Activated naive CD4-positive, alpha-beta T cell treated with anti-CD3 and anti-CD28 coated beads, Interleukin-2, amount 50 U/mL, for 16 hours (primary cell): ENCODE data around the gene C15orf40.
A peak's percentile ranks its signal among the peaks of the same experiment; 100 is the strongest.
"Not testable (repeated sequence)": the region's sequence is repeated elsewhere in the genome, so short reads cannot be mapped to it uniquely, and the experiment has no call there.

ENCODE experiments used
- DNase-seq: peaks from one replicate; pipeline ENCODE4 v3.0.0-alpha.2; 2020

C15orf40 gene

GRCh38 chr15:83011271-83012075 lies at the start of gene C15orf40:
TSS of gene C15orf40 (minus strand) at chr15:83011639. CDS start at chr15:83011607, 32 bp downstream.
- peak; percentile 78 for DNase-seq

DNA sequence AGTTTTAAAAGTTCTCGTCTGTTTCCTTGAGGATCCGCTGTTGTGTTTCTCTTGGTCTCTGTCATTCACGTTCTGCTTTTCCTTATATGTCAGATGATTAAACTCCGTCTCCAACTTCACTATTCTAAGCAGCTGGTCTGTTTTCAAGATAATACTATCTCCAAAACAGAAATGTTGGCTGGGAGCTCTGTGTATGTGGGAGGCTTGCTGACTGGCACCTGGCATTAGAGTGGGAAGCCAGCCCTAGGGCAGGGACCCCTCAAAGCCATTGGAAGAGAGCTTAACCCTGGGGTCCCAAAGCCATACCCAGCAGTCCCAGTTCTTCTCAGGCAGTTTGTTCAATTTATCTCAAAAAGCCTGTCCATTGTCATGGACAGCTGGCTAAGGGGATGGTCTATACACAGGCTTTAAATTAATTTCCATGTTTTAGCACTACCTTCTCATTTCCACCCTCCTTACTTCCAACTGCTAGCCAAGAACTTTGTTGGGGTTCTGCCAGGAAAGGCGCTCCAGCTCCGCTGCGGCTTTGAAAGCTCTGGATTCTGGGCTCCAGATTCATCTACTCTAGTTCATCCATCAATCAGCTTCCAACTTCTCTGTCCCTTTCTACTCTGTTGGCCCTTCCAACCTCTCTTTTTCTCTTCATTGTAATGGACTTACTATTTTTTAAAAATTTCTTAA lies 46.4 kb upstream of the C15orf40 start:
- DNase-seq, result no peak

DNA sequence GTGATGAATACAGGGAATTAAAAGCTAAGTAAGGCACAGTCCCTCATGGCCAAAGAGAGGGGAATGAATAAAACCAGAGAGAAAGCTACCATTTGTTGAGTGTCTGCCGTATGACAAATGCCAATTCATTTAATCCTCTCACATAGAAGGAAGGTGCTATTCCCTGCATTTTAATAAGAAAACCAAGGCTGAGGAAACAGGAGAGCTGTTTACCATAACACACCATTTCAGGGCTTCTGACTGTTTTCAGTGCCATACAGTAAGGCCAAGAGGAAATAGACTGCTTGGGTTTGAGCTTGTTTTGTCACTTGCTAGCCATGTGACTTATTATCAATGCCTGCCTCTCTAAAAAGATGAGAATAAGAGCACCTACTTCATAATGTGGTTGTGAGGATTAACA lies 45.6 kb upstream of the C15orf40 start:
- no peak for DNase-seq

- DNase-seq, result no peak
These were observed 41.7 kb upstream of the C15orf40 start for GRCh38 chr15:83053151-83053550.

DNA sequence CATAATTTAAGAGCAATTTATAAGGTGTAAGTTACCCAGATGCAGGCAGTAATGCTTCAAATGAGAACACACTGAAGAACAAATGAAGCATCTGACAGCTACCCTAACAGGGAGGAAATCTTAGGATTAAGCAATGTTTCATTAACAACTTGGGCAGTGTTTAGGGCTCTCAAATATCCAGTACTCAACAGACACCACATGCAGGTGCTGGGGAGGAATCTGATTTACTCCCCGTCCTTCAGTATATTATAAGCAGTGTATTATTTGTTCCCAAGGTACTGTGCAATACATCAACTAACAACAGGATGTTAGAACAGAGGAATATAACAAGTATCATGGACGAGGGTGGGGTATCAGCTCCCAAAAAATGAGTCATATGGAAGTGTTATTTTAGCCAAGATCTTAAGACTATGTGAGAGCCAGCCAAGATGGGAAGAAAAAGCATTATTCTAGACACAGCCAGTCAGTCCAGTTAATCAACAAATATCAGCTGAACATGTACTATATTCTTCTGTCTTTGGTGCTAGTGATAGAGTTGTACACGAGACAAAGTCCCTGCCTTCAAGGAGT lies 35.2 kb upstream of the C15orf40 start:
- DNase-seq, result no peak

DNA sequence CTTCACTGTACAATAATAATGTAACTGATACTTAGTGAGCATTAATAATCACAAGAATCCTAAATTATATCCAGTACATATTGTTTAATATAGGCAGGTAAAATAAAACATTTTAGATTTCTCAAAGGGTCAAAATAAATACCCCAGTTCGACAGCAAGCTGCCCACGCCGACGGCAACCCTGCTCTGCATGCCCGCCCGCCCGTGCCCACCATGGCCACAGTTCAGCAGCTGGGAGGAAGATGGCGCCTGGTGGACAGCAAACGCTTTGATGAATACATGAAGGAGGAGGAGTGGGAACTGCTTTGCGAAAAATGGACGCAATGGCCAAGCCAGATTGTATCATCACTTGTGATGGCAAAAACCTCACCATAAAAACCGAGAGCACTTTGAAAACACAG lies 32.7 kb upstream of the C15orf40 start:
- no peak for DNase-seq

DNA sequence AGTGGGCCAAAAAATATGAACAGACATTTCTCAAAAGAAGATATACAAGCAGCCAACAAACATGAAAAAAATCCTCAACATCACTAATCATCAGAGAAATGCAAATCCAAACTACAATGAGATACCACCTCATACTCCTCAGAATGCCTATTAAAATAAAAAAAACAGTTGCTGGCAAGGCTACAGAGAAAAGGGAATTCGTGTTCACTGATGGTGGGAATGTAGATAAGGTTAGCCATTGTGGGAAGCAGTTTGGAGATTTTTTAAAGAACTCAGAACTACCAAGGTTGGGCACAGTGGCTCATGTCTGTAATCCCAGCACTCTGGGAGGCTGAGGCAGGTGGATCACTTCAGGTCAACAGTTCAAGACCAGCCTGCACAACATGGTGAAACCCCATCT lies 27.8 kb upstream of the C15orf40 start:
- no peak for DNase-seq

DNA sequence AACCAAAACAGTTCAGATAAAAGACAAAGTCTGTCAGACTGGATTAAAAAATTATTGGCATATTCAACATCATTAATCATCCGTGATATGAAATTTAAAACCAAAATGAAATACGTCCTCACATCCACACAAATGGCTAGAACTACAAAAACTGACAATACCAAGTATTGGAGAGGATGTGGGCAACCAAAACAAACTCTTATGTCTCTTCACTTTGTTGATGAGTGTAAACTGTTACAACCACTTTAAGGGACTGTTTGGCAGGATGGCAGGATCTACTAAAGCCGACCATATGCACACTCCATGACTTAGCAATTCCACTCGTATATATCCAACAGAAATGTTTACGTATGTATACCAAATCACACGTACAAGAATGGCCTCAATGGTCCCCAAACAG lies 24.8 kb upstream of the C15orf40 start:
- DNase-seq, result no peak

DNA sequence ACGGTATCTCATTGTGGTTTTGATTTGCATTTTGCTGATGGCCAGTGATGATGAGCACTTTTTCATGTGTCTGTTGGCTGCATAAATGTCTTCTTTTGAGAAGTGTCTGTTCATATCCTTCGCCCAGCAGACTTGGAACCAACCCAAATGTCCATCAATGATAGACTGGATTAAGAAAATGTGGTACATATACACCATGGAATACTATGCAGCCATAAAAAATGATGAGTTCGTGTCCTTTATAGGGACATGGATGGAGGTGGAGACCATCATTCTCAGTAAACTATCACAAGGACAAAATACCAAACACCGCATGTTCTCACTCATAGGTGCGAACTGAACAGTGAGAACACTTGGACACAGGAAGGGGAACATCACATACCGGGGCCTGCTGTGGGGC lies 19.8 kb upstream of the C15orf40 start:
- DNase-seq, result not testable (repeated sequence)

GRCh38 chr15:83030021-83030420 lies 18.6 kb upstream of the C15orf40 start:
- DNase-seq, result no peak

- DNase-seq, result no peak
These were observed 7.0 kb upstream of the C15orf40 start for GRCh38 chr15:83018436-83018835.

DNA sequence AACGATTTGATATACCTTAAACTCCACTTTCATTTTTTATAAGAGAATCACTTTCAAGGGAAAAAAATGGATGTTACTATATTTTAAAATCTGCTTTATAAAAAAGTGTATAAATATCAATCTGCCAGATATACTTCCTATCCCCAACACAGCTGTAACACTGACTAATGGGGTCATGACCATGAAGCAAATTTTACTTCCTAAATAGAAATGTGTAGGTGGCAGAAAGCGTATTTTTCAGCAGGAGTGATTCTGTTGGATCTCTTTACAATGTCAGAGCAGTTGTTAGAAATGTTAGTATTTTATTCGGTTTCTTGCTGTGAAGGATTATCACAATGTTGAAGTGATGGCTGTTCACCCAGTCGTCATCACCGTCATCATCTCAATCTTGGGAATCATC lies 5.5 kb upstream of the C15orf40 start:
- no peak for DNase-seq

DNA sequence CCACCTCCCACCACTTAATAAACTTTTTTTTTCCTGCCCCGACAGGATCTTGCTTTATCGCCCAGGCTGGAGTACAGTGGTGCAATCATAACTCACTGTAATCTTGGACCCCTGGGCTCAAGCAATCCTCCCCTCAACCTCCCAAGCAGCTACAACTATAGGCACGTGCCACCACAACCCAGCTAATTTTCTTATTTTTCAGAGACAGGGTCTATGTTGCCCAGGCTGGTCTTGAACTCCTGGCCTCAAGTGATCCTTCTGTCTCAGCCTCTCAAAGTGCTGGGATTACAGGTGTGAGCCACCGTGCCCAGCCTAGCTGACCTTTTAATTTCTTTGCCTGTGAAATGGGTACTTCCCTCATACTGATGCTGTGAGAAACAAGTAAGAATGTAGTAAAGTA lies 3.9 kb upstream of the C15orf40 start:
- no peak for DNase-seq

DNA sequence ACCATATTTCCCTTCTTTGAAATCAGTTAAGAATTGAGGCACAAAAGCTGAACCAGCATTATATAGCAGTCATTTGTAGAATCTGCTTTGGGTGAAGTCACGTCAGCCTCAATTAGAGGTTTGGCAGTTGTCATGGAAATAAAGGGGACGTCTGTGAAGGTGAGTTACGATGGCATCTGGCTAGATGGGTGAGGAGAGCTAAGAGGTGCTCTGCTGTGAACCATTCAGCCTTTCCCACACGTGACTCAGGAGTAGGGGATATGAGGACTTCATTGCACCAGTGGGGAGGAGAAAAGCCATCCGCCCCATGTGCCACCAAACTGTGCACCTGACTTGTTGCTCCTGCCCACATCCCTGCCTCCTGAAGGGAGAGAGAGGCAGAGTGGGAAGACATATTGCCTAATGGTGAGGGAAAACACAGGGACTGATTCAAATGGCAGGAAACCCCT lies 2.8 kb upstream of the C15orf40 start:
- DNase-seq, result no peak

DNA sequence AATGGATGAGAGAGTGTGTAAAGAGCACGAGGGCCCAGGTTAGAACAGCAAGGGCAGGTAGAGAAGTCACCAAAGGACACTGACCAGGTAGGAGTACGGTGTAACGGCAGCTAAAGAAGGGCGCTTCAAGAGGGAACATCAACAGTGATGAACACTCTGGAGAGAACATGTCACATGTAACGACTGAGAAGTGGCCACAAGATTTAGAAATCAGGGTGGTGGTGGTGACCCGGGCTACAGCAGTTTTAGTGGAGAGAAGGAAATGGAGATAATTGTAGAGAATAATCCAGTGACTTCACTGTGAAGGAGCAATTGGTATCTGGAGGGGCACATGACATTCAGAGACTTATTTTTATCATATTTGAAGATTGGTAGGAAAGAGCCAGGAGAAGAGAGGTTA lies 1.2 kb upstream of the C15orf40 start:
- no peak for DNase-seq

DNA sequence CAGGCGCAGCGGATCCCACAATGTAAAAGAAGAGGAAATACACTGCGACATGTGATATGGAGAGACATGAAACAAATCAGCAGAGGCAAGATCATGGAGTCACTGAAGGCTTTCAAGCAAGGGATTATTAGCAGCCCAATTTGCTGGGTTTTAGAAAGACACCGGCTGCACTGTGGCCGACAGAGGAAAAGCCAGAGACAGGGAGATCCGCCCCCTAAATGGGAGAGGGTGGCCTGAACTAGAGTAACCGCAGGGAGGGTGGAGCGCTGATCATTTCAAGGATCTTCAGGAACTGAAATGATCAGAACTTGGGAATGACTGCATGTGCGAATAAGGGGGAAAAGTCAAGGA lies 612 bp upstream of the C15orf40 start:
- no peak for DNase-seq

DNA sequence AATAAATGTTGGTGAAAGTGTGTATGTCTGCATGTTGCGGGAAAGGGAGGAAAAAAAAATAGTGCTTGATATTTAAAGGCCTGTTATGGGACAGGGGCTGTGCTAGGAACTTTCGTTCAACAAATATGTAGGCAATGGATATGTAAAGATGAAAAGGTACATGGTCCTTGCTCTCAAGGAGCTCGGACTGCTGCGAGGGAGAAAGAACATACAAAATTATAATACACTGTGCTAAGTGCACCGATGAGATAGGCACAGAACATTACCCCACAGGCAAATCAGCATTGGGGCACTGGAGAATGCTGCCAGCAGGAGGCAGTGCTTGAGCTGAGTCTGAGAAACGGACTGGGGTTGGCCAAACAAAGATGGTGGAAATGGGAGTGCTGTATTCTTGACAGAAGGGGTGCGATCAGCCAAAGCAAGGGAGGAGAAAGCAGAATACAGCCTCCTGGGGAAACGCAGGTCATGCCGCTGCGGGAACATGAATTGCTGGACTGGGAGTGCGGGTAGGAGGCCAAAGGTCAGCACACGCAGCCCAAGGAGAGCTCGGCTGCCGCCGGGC lies 649 bp downstream of the C15orf40 start:
- peak; percentile 84 for DNase-seq

- not testable (repeated sequence) for DNase-seq
These were observed 10.8 kb downstream of the C15orf40 start for GRCh38 chr15:83000672-83001031.

GRCh38 chr15:82999905-83000671 lies 11.4 kb downstream of the C15orf40 start:
- DNase-seq, result peak; percentile 26

DNA sequence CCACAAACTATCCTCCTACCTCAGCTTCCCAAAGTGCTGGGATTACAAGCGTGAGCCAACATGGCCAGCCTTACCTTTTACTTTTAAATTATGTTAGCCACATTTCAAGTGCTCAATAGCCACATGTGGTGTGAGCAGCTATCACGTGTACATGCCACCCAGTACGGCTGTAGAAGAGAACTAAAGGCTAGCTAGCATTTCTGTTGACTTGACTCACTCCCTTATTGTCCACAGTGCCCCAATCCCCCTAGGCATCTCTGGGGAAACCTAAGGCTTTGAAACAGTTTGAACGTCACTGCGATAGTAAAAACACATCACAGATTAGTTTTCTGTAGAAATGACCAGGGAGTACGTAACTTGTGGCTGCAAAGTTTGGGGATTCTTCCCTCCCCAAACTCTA lies 12.0 kb downstream of the C15orf40 start:
- DNase-seq, result no peak

DNA sequence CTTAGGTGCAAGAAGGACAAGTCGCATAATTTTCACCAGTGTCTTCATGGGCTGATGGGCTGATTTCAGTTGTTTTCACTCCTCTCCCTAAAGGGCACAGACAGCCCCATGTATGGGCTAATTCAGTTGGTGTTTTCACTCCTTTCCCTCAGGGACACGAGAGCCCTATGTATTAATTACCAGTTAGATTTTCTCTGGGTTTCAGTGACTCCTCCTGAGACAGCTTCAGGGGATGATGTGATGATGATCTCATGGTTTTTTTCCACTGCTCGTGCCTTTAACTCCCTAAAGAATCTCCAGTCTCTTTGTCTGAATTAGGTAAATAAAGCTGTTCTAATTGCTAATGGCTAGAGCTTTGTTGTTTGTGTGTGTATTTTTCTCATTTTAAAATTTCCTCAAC lies 15.5 kb downstream of the C15orf40 start:
- DNase-seq, result no peak

GRCh38 chr15:82995076-82995475 lies 16.4 kb downstream of the C15orf40 start:
- no peak for DNase-seq

DNA sequence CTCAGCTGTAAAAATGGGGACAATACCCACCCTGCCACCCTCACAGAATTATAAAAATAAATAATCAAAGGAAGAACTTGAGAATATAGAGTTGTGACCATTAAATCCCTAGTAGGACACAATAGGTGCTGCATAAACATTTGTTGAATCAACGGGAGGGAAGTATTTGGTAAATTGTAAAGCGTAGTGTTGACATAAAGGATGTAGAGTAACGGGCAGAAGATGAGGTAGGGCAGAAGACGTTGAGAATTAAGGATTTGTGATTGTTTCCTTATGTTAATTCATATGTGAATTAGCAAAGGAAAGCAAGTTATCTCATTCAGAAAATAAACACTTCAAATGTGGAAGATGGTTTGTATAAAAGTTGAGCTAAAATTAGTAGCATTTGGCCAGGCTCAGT lies 18.3 kb downstream of the C15orf40 start:
- DNase-seq, result no peak
